ENCODE data around the gene TMA7B.

The TMA7B gene

DNA sequence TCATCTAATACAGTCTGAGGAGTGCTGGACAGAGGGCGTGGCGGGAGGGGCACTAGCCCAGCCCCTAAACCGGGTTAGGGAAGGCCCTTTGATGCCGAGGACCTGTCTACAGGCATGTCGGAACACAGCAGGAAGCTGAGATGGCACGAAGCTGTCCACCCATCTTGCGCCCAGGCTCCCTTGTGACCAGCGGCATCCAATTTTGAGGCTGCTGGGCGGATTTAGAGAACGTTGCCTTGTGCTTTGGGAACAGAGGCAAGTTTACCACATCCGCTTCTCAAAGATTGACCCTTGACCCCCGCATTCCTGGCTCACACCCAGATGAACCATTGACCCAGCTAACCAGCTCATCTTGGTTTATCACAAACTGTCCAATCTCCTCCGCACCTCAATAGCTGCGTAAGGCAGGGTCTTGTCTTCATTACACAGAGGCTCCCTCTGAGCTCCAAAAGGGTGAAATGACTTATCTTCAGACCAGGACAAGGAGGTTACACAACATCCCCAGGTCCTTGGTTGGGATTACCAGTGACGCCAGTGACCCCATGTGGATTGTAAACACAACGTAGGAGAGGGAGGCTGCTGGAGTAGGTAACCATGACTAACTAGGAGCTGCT lies 39.1 kb downstream of the TMA7B start:
- DNase-seq (ENCODE audit: low read depth in 1 of 2, low spot score in 1 of 2), result no peak

- no peak for DNase-seq (ENCODE audit: low read depth in 1 of 2, low spot score in 1 of 2)
Measured at GRCh38 chr22:40000171-40000570, 40.0 kb downstream of the TMA7B start.

GRCh38 chr22:40001106-40001505 lies 40.9 kb downstream of the TMA7B start:
- DNase-seq (ENCODE audit: low read depth in 1 of 2, low spot score in 1 of 2), result no peak

GRCh38 chr22:40001800-40002577 lies 41.8 kb downstream of the TMA7B start:
- no peak for DNase-seq (ENCODE audit: low read depth in 1 of 2, low spot score in 1 of 2)

GRCh38 chr22:40002935-40003715 lies 42.9 kb downstream of the TMA7B start:
- no peak for DNase-seq (ENCODE audit: low read depth in 1 of 2, low spot score in 1 of 2)

DNA sequence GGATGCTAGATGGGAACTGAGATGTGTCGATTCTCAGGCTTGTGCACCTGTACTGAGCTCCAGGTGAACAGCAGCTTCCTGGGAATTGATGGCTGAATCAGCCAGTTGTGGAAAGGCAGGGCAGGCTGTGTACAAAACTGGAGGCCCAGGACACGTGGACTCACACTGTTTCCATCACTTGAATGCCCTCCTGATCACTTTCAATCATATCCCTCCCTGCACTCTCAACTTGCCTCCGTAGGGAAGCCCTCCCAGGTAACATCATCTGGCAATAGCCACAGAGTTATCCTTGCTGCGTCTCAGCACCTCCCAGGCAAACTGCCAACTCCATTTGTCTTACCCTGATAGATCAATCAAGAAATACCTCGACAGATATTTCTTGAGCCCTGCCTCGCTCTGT lies 44.6 kb downstream of the TMA7B start:
- no peak for DNase-seq (ENCODE audit: low read depth in 1 of 2, low spot score in 1 of 2)

- no peak for DNase-seq (ENCODE audit: low read depth in 1 of 2, low spot score in 1 of 2)
Measured at GRCh38 chr22:40006641-40007040, 46.4 kb downstream of the TMA7B start.

GRCh38 chr22:40007853-40008710 lies 47.9 kb downstream of the TMA7B start:
- no peak for DNase-seq (ENCODE audit: low read depth in 1 of 2, low spot score in 1 of 2)

- no peak for DNase-seq (ENCODE audit: low read depth in 1 of 2, low spot score in 1 of 2)
Measured at GRCh38 chr22:40008726-40009291, 48.6 kb downstream of the TMA7B start.

DNA sequence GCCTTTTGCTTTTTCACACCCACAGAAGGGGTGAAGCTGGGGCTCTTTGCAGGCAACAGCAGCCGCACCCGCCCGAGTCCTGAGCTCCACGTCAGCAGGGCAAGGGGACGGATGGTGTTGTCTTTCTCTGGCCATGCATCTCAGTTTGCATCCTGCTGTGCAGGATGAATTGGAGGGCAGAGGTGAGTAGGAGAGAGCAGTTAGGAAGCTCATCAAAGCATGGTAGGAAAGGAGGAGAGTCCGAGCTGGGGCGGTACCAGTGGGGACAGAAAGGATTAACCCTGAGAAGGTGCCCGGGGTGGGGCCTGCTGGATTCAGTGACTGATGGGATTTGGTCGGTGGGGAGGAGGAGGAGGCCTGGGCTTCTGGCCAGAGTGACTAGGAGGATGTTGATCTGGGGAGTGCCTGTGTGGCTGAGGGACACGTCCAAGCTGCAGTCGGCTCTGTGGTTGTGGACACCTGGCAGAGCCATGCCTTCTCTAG lies 49.1 kb downstream of the TMA7B start:
- no peak for DNase-seq (ENCODE audit: low read depth in 1 of 2, low spot score in 1 of 2)

DNA sequence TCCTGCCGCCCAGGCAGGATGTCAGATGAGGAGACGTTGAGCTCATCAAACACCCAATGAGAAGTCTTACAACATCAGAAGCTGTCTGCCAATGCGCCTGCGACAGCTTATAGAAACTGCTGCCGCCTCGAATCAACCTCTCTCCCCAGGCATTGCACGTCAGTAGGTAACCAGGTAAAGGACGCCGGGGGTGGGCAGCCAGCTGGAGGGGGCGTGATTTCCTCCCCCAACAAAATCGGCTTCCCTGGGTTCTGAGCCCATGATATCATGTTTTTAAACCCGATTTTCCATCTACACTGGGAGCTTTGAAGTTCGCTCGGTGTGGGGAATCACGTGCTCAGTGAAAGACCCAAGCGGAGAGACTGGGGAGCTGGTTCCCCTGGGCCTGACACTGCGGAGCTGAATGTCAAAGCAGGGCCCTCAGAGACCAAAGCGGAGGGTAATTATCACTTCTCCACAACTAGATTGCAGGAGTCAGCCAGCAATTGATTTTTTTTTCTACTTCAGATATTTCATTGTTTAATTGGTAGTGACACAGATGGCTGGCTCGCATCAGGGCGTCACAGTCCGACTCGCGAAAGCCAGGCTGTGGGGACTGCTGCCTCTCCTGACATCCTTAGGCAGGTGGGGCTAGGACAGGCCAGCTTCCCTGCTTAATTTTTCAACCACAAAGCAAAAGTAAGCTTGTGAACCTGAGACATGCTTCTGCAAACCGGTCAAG lies 49.9 kb downstream of the TMA7B start:
- DNase-seq (ENCODE audit: low read depth in 1 of 2, low spot score in 1 of 2), result peak in 1 of 2 donors; percentile 3

- no peak for DNase-seq (ENCODE audit: low read depth in 1 of 2, low spot score in 1 of 2)
Measured at GRCh38 chr22:40010746-40011145, 50.5 kb downstream of the TMA7B start.
